ENCODE measurements around the gene RASSF3.

GRCh38 chr12:64669270-64669842, 59.1 kb downstream of the RASSF3 start:
- TF ChIP-seq, protein P1, sequence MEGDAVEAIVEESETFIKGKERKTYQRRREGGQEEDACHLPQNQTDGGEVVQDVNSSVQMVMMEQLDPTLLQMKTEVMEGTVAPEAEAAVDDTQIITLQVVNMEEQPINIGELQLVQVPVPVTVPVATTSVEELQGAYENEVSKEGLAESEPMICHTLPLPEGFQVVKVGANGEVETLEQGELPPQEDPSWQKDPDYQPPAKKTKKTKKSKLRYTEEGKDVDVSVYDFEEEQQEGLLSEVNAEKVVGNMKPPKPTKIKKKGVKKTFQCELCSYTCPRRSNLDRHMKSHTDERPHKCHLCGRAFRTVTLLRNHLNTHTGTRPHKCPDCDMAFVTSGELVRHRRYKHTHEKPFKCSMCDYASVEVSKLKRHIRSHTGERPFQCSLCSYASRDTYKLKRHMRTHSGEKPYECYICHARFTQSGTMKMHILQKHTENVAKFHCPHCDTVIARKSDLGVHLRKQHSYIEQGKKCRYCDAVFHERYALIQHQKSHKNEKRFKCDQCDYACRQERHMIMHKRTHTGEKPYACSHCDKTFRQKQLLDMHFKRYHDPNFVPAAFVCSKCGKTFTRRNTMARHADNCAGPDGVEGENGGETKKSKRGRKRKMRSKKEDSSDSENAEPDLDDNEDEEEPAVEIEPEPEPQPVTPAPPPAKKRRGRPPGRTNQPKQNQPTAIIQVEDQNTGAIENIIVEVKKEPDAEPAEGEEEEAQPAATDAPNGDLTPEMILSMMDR (IDR thresholded peaks at IDR 0.05 in 4 of 5, conservative IDR thresholded peaks at IDR 0.05 in 1 of 5), result no peak
- TF ChIP-seq POLR2A (IDR thresholded peaks at IDR 0.05), result no peak
